Fibroblast of pulmonary artery (primary cell): Measurements from ENCODE around the gene PANK1.

Experiments
- DNase-seq: peaks from one replicate; pipeline ENCODE4 v3.0.0-alpha.2; 2010; ENCODE audit warnings: low read depth
- H3K4me3 ChIP-seq: replicated peaks from 2 replicates; pipeline ENCODE4 v1.5.1; 2011; ENCODE audit warnings: low read depth, mild to moderate bottlenecking, control low read depth, low read length, moderate library complexity
- CTCF ChIP-seq: IDR thresholded peaks from 2 replicates; pipeline ENCODE4 v1.5.1; 2011; ENCODE audit warnings: mild to moderate bottlenecking, control low read depth, low read length, inconsistent platforms; ENCODE audit errors: missing control alignments

Gene PANK1

GRCh38 chr10:89653410-89653869, 8.4 kb upstream of the PANK1 start:
- no peak for TF ChIP-seq CTCF
- no peak overlapping the region for H3K4me3 ChIP-seq
- no peak for DNase-seq

GRCh38 chr10:89652806-89653370, 7.8 kb upstream of the PANK1 start:
- DNase-seq = no peak
- TF ChIP-seq CTCF = no peak
- H3K4me3 ChIP-seq = no peak overlapping the region

GRCh38 chr10:89651916-89652573, 7.0 kb upstream of the PANK1 start:
- DNase-seq = no peak
- H3K4me3 ChIP-seq = no peak overlapping the region
- TF ChIP-seq CTCF = no peak

- TF ChIP-seq CTCF = no peak
- no peak for DNase-seq
- no peak overlapping the region for H3K4me3 ChIP-seq
These were observed 6.3 kb upstream of the PANK1 start for GRCh38 chr10:89651205-89651915.

- H3K4me3 ChIP-seq = no peak overlapping the region
- no peak for DNase-seq
- no peak for TF ChIP-seq CTCF
These were observed 4.0 kb upstream of the PANK1 start for GRCh38 chr10:89649051-89649450.

- no peak for TF ChIP-seq CTCF
- no peak overlapping the region for H3K4me3 ChIP-seq
- DNase-seq = no peak
These were observed 3.0 kb upstream of the PANK1 start for GRCh38 chr10:89648074-89648473.
